HepG2 (cell line): Measurements from ENCODE around the gene PRDM8.

Experiments
- ZNF501 ChIP-seq: sonication (generic); formaldehyde crosslinking; IDR thresholded peaks from 2 replicates; pipeline ENCODE4 v1.5.1; 2020; ENCODE audit warnings: mild to moderate bottlenecking, moderate library complexity, missing genetic modification reagents
- ZNF614 ChIP-seq: IDR thresholded peaks from 2 replicates; pipeline ENCODE4 v1.6.1; 2018; ENCODE audit warnings: missing biosample characterization, missing genetic modification reagents, inconsistent platforms, borderline replicate concordance

DNA sequence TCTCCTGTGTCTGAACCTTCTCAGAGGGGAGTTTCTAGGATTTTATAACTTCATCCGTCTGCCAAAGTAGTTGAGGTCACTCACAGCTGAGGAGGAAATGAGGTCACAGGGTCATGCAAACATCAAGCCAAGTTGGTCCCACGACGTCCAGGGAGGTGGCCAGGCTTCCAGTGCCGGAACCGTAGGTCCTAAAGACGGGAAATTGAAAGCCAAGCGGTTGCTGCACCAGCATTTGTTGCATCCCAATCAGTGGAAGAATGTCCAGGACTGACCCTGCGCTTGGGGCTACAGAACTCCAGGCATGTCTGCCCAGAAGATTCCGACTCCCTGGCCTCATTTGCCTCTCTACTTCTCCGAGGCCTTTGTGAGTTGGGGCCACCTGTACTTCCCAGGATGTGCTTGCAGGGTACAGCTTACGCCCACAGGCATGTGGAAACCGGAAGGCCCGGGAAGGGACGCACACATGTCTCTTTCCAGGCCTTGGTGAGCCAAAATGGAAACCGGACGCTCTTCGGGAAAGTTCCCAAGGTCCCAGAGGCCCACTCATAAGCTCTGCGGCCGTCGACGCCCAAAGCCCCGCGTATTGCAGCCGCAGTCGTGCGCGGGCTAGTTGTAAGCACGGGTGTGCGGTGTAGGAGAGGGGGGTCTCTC is 9.3 kb downstream of the PRDM8 start:
- TF ChIP-seq ZNF501 (CRISPR knock-in tag) (no peak), ZNF614 (CRISPR knock-in tag) (no peak)
